Measurements from ENCODE around the gene BMP4.

BMP4 gene

DNA sequence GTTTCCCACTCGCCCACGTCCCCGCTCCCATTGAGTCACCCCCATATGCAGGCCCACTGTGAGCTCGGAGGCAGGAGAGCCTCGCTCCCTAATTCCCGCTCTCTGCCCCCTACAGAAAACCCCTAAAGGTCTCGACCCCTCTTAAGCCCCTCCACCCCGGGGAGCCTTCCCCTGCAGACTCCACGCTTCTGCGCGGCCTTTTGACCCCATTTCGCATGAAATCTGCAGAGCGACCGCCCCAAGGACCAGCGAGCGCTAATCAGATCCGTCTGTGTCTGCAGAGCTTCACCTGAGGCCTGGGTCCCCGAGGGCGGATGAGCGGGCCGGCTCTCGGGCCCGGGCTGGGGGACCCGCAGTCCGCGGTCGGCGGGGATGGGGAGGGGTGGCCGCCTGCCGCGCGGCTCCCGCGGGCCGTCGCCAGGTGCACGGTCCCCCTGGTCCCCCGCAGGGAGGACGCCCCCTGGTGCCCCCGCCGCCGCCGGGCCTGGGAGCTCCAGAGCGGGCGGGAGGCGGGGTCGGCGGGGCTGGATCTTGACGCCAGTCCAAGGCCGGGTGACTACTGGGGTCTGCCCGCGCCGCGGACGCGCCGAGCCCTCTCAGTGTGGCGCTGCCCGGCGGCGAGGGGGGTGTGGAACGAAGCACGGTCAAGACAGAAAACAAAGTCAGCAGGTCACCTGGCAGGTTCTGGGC, 10.1 kb downstream of the BMP4 start:
- no peak for DNase-seq (ENCODE audit: low read depth in 3 of 3)

DNA sequence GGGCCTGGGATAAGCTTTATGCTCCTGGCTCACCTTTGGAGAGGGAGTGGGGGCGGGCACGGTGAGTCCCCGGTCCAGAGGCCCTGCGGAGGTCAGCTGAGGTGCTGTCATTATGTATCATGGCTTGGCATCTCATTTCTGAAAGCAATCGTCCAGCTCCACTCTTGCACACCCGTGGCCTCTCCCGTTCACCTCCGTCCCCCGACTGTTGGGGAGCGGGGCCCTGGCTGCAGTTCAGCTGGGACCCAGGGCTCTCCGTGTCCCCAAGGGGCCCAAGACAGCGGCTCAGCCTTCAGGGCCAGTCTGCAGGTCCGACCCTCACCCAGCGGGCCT, 10.6 kb downstream of the BMP4 start:
- DNase-seq (ENCODE audit: low read depth in 3 of 3): no peak

DNA sequence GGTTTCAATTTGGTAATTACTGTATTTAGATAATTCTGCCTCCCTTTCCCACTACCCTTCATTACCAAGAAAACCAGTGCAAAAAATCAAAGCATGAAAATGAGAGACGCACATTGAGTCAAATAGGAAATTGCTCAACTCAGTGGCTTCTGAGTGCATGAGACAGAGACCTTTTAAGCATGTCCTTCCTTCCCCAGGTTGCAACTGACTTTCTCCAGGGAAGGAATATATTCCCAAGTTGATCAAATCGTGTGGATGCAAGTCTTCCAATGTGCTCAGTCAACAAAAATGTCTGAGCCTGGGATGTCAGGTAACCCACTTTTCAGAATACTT, 12.9 kb downstream of the BMP4 start:
- DNase-seq (ENCODE audit: low read depth in 3 of 3): no peak

DNA sequence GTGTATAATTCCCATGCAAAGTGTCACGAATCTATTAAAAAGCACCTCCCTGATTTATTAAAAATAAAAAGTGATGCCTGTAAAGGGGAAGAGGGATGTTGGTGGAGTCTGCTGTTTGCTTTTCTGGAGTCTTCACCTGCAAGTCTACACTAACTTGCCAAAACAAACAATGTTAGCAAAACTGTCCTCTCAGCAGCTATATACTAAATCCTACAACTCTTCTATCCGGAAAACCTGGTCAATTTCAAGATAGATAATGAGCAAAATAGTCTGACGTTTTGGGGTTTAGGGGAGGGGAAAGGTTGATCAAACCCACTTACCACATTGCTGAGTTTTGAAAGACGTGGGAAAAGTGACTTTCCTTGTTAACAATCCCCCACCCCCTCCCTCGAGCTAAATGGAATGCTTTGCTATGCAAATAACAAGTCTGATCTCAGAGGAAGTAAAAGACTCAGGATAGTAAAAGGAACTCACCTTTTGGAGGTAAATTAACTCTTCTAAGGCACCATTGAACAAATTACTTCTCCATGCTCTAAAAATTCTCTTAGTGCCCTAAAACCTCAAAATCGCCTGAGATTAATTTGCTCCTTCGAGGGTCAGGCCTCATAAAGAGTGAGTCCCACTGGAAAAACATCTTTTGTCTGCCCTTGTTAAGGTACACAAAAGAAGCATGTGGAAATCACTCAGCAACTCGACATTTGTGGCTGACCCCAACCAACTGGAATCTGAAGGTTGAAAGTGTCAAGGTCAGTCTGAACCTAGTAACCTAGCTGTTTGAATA, 13.5 kb downstream of the BMP4 start:
- no peak for DNase-seq (ENCODE audit: low read depth in 3 of 3)

DNA sequence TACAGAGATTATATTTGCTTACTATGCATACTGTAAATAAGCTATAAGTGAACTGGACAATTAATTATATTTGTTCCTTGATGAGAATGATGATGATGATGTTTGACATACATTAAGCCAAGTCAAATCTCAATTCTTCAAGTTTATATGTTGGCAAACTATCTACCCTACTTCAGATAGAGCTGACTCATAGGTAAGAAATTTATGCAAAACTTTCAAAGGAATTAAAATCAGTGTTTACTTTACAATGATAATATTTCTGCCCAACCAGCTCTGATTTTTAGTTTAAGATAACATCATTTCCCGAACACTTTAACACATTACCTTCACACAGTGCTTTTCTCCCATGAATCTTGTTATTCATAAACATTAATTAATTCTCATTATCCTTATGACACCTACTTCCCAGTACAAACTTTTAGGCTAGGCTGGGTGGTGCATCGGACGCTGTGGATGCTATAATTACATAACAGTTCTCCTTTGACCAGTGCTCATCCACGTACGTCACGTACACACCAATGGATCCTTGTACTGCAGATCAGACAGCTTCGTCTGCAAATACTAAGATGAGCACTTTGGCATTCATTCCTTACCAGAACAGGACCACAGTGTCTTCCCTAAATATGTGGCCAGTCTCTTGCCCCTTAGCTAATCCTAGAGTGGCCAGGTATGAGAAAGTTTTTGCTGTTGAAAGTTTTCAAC, 18.3 kb downstream of the BMP4 start:
- no peak for DNase-seq (ENCODE audit: low read depth in 3 of 3)

DNA sequence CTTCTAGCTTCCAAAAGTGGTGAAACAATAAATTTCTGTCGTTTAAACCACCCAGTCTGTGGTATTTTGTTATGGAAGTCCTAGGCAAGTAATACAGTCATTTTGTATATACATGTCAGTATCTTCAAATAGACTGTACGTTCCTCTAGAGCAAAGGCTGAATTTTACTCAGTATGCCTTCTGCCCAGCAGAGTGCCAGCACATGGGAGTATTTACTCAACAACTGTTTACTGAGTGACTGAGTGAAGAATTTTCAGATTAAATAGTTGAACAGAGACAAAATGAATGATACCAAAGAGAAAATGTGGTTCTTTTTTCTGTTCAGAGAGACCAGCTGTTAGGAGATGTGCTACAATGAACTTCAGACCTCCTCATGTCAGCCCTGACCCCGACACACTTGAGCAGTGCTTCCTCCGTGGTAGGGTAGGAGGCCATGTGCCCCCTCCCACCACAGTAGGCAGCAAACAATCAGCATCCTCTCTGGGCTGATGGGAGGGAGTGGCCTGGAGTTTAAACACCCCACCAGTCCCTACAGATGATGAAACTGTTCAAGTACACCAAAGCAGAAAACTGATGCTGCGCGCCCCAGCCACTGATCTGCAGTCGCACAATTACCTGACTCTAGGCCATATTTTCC, 21.7 kb downstream of the BMP4 start:
- no peak for DNase-seq (ENCODE audit: low read depth in 3 of 3)

DNA sequence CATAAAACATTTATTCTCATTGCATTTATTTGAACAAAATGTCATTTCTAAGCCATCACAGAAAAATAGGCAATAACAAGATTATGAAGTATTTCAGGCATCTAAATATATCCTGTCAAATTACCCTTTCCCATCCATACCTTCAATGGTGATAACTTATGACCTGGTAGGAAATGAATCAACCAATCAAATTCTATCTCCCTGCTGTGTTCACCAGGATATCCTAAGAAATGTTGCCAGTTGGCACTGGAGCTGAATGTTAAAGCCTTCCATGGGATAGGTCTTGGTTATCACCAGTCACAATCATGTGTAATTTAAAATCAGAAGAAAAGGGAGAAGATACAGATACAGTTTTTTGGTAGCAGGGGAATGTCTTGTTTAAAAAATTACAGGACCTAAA, 23.7 kb downstream of the BMP4 start:
- DNase-seq (ENCODE audit: low read depth in 3 of 3): no peak

- DNase-seq (ENCODE audit: low read depth in 3 of 3): no peak
These were observed 26.5 kb downstream of the BMP4 start for GRCh38 chr14:53929871-53930715.

- DNase-seq (ENCODE audit: low read depth in 3 of 3): no peak
These were observed 29.5 kb downstream of the BMP4 start for GRCh38 chr14:53927171-53927570.

DNA sequence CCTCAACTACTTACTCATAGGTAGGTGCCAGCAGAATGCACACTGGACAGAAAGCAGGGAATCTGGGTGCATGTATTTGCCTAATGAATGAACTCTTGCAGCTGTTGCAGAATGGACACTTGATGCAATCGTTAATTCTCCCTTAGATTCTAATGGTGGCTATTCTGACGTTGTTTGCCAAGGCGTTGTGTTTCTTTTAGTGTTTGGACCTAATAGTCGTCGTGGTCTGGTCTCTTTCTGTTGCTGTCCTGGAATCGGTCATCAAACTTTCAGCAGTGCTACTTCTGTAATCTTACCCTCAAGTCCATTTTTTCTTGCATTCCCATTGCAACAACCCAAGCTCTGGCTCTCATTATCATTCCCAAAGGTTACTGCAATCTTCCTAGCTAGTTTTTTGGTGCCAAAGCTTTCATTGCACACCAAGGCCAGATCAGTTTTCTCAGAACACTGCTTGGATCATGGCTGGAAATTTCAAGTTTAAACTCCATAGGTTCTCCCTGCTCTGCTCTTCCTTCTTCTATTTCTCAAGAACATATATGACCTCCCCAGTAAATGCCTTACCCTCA, 31.3 kb downstream of the BMP4 start:
- no peak for DNase-seq (ENCODE audit: low read depth in 3 of 3)

- DNase-seq (ENCODE audit: low read depth in 3 of 3): no peak
These were observed 31.9 kb downstream of the BMP4 start for GRCh38 chr14:53924753-53925152.

- DNase-seq (ENCODE audit: low read depth in 3 of 3): no peak
These were observed 35.6 kb downstream of the BMP4 start for GRCh38 chr14:53921027-53921426.

- DNase-seq (ENCODE audit: low read depth in 3 of 3): no peak
These were observed 40.4 kb downstream of the BMP4 start for GRCh38 chr14:53916239-53916638.

DNA sequence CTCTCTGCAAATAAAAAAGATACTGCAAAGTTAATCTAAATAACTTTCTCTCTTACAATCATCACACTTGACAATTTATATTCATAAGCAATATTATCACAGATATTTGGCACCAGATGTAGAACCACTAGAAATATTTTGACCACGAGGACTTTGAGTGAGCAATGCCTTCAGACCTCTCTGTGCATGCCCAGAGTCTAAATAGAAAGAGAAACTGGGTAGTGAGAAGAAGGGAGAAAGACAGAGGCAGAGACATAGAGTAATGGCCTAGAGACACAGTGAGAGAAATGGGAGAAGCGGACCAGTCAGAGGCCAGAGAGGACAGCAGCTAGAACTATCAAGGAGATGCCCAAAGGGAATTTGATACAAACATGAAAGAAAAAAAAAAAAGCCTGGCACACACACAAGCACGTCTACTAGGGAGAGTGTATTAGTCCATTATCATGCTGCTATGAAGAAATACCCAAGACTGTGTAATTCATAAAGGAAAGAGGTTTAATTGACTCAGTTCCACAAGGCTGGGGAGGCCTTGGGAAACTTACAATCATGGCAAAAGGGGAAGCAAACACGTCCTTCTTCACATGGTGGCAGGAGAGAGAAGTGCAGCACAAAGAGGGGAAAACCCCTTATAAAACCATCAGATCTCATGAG, 41.1 kb downstream of the BMP4 start:
- no peak for DNase-seq (ENCODE audit: low read depth in 3 of 3)

GRCh38 chr14:53912021-53912420, 44.6 kb downstream of the BMP4 start:
- no peak for DNase-seq (ENCODE audit: low read depth in 3 of 3)

GRCh38 chr14:53908416-53908815, 48.2 kb downstream of the BMP4 start:
- DNase-seq (ENCODE audit: low read depth in 3 of 3): no peak

DNA sequence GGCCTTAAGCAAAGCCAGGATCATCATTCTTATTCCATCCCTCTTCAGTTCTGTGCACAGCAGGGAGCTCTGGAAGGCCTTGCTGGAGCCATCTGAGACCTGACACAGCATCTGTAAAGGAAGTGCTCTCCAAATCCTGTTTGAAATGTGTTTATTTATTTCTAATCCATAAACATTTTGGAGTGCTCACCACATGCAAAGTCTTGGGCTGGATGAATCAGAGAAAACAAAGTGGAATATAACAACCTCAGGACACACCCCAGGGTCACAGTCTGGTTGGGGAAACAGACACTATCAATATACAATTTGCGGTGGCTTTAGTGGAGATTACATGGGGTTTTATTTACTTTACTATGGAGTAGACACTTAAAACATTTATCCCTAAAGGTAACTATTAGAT, 54.3 kb downstream of the BMP4 start:
- no peak for DNase-seq (ENCODE audit: low read depth in 3 of 3)

- DNase-seq (ENCODE audit: low read depth in 3 of 3): no peak
These were observed 56.1 kb downstream of the BMP4 start for GRCh38 chr14:53900499-53900898.

Data from stimulated activated CD4-positive, alpha-beta T cell treated with anti-CD3 and anti-CD28 coated beads, TNF-alpha, amount 100 ng/mL, for 48 hours (primary cell).